ENCODE results near the gene CALCOCO2.

Gene CALCOCO2

GRCh38 chr17:48905987-48906515, 75.2 kb downstream of the CALCOCO2 start:
- DNase-seq (ENCODE audit: low spot score), result no peak
- Histone ChIP-seq H2BK5ac (ENCODE audit: low read length) (no peak overlapping the region), H3K79me1 (ENCODE audit: low read depth, low read length) (peaks cover 4% of the 10 kb centered on the region), H2AK5ac (ENCODE audit: low read depth, low read length) (no peak overlapping the region), H2AFZ (ENCODE audit: low read length) (no peak overlapping the region), H2BK15ac (ENCODE audit: low read length) (no peak overlapping the region), H3K14ac (ENCODE audit: low read length) (no peak overlapping the region), H2BK12ac (ENCODE audit: low read length) (no peak overlapping the region), H2BK120ac (ENCODE audit: low read depth, low read length) (no peak overlapping the region), H3K27ac (replicated peaks; ENCODE audit: low read length) (no peak overlapping the region), H3K27me3 (ENCODE audit: control insufficient read depth in 3 of 3, insufficient read depth in 3 of 3, low read depth in 1 of 3, low read length in 3 of 3) (no peaks in the 10 kb centered on the region), H3K9ac (ENCODE audit: low read depth, low read length, poor library complexity) (no peak overlapping the region), H3K4me2 (ENCODE audit: insufficient read depth, low read length, poor library complexity, severe bottlenecking) (no peak overlapping the region), H3K4ac (ENCODE audit: low read length) (no peak overlapping the region), H3K4me3 (ENCODE audit: low read length in 2 of 2) (no peak overlapping the region), H3K23ac (ENCODE audit: low read depth, low read length, poor library complexity) (no peak overlapping the region), H4K8ac (ENCODE audit: low read depth, low read length) (no peak overlapping the region), H3K9me3 (replicated peaks in 1 of 2; ENCODE audit: control insufficient read depth in 2 of 2, insufficient read depth in 1 of 2, low read depth in 1 of 2, low read length in 2 of 2) (no peaks in the 10 kb centered on the region), H3K4me1 (ENCODE audit: control insufficient read depth in 2 of 2, insufficient read depth in 1 of 2, low read depth in 1 of 2, low read length in 2 of 2) (peaks cover 9 to 11% of the 10 kb centered on the region in 2 donors), H4K91ac (ENCODE audit: low read depth, low read length, poor library complexity) (no peak overlapping the region), H3K18ac (ENCODE audit: low read length) (no peak overlapping the region), H3K36me3 (replicated peaks in 1 of 2; ENCODE audit: control insufficient read depth in 2 of 2, insufficient read depth in 2 of 2, low read length in 2 of 2) (peaks cover 2 to 16% of the 10 kb centered on the region in 2 donors)
- WGBS, 2 donors (ENCODE audit: extremely low coverage in 2 of 2, insufficient read length in 2 of 2, insufficient replicate concordance in 1 of 2), result no CpG with 5 or more reads among the region's 9 CpGs

- no peak for DNase-seq (ENCODE audit: low spot score)
Measured at GRCh38 chr17:48907713-48908046, 76.8 kb downstream of the CALCOCO2 start.

GRCh38 chr17:48908047-48908843, 77.4 kb downstream of the CALCOCO2 start, which contains the start of gene UBE2Z:
Gene UBE2Z, plus strand, starts transcription at chr17:48908407. Its CDS starts 97 bp downstream, at chr17:48908504.
- H4K8ac ChIP-seq (ENCODE audit: low read depth, low read length), result peak within 1 kb of the TSS; percentile 45
- peak within 1 kb of the TSS; percentile 95 for H2BK5ac ChIP-seq (ENCODE audit: low read length)
- H3K18ac ChIP-seq (ENCODE audit: low read length), result peak within 1 kb of the TSS; percentile 98
- peak within 1 kb of the TSS; percentile 66 for H3K4me2 ChIP-seq (ENCODE audit: insufficient read depth, low read length, poor library complexity, severe bottlenecking)
- H3K36me3 ChIP-seq (replicated peaks in 1 of 2; ENCODE audit: control insufficient read depth in 2 of 2, insufficient read depth in 2 of 2, low read length in 2 of 2), result peaks cover 8 to 38% of the 10 kb centered on the region in 2 donors
- H3K27ac ChIP-seq (replicated peaks; ENCODE audit: low read length), result peak within 1 kb of the TSS; percentile 85
- H2BK12ac ChIP-seq (ENCODE audit: low read length), result no peak within 1 kb of the TSS
- peak within 1 kb of the TSS; percentile 59 for H2AFZ ChIP-seq (ENCODE audit: low read length)
- peaks cover 9 to 11% of the 10 kb centered on the region in 2 donors for H3K4me1 ChIP-seq (ENCODE audit: control insufficient read depth in 2 of 2, insufficient read depth in 1 of 2, low read depth in 1 of 2, low read length in 2 of 2)
- peaks cover 4% of the 10 kb centered on the region for H3K79me1 ChIP-seq (ENCODE audit: low read depth, low read length)
- peak within 1 kb of the TSS; percentile 84 for H2BK15ac ChIP-seq (ENCODE audit: low read length)
- H3K14ac ChIP-seq (ENCODE audit: low read length), result no peak within 1 kb of the TSS
- WGBS, 2 donors (ENCODE audit: extremely low coverage in 2 of 2, insufficient read length in 2 of 2, insufficient replicate concordance in 1 of 2), result no CpG with 5 or more reads among the region's 81 CpGs
- H3K4ac ChIP-seq (ENCODE audit: low read length), result peak within 1 kb of the TSS; percentile 30
- peak within 1 kb of the TSS; percentile 56 to 99 for H3K4me3 ChIP-seq (ENCODE audit: low read length in 2 of 2)
- H3K9me3 ChIP-seq (replicated peaks in 1 of 2; ENCODE audit: control insufficient read depth in 2 of 2, insufficient read depth in 1 of 2, low read depth in 1 of 2, low read length in 2 of 2), result no peaks in the 10 kb centered on the region
- peak within 1 kb of the TSS; percentile 86 for H3K9ac ChIP-seq (ENCODE audit: low read depth, low read length, poor library complexity)
- H3K23ac ChIP-seq (ENCODE audit: low read depth, low read length, poor library complexity), result peak within 1 kb of the TSS; percentile 90
- DNase-seq (ENCODE audit: low spot score), result peak; percentile 95
- H2BK120ac ChIP-seq (ENCODE audit: low read depth, low read length), result no peak within 1 kb of the TSS
- H3K27me3 ChIP-seq (ENCODE audit: control insufficient read depth in 3 of 3, insufficient read depth in 3 of 3, low read depth in 1 of 3, low read length in 3 of 3), result no peaks in the 10 kb centered on the region
- peak within 1 kb of the TSS; percentile 94 for H2AK5ac ChIP-seq (ENCODE audit: low read depth, low read length)
- no peak within 1 kb of the TSS for H4K91ac ChIP-seq (ENCODE audit: low read depth, low read length, poor library complexity)

More at GRCh38 chr17:48907713-48908046, 76.8 kb downstream of the CALCOCO2 start:
- H3K14ac ChIP-seq (ENCODE audit: low read length), result no peak overlapping the region
- no peak overlapping the region for H2AK5ac ChIP-seq (ENCODE audit: low read depth, low read length)
- peak overlapping the region; percentile 59 for H2AFZ ChIP-seq (ENCODE audit: low read length)
- no peak overlapping the region for H4K91ac ChIP-seq (ENCODE audit: low read depth, low read length, poor library complexity)
- H3K4ac ChIP-seq (ENCODE audit: low read length), result no peak overlapping the region
- peak overlapping the region; percentile 78 for H3K9ac ChIP-seq (ENCODE audit: low read depth, low read length, poor library complexity)
- no peak overlapping the region for H2BK120ac ChIP-seq (ENCODE audit: low read depth, low read length)
- H4K8ac ChIP-seq (ENCODE audit: low read depth, low read length), result no peak overlapping the region
- no CpG with 5 or more reads among the region's 2 CpGs for WGBS, 2 donors (ENCODE audit: extremely low coverage in 2 of 2, insufficient read length in 2 of 2, insufficient replicate concordance in 1 of 2)
- H3K4me2 ChIP-seq (ENCODE audit: insufficient read depth, low read length, poor library complexity, severe bottlenecking), result peak overlapping the region; percentile 66
- peaks cover 6 to 32% of the 10 kb centered on the region in 2 donors for H3K36me3 ChIP-seq (replicated peaks in 1 of 2; ENCODE audit: control insufficient read depth in 2 of 2, insufficient read depth in 2 of 2, low read length in 2 of 2)
- H2BK5ac ChIP-seq (ENCODE audit: low read length), result no peak overlapping the region
- no peak overlapping the region for H2BK12ac ChIP-seq (ENCODE audit: low read length)
- H3K9me3 ChIP-seq (replicated peaks in 1 of 2; ENCODE audit: control insufficient read depth in 2 of 2, insufficient read depth in 1 of 2, low read depth in 1 of 2, low read length in 2 of 2), result no peaks in the 10 kb centered on the region
- no peak overlapping the region for H3K23ac ChIP-seq (ENCODE audit: low read depth, low read length, poor library complexity)
- H3K27ac ChIP-seq (replicated peaks; ENCODE audit: low read length), result peak overlapping the region; percentile 59
- peak overlapping the region; percentile 56 to 83 for H3K4me3 ChIP-seq (ENCODE audit: low read length in 2 of 2)
- no peak overlapping the region for H2BK15ac ChIP-seq (ENCODE audit: low read length)
- H3K18ac ChIP-seq (ENCODE audit: low read length), result no peak overlapping the region
- peaks cover 9 to 11% of the 10 kb centered on the region in 2 donors for H3K4me1 ChIP-seq (ENCODE audit: control insufficient read depth in 2 of 2, insufficient read depth in 1 of 2, low read depth in 1 of 2, low read length in 2 of 2)
- no peaks in the 10 kb centered on the region for H3K27me3 ChIP-seq (ENCODE audit: control insufficient read depth in 3 of 3, insufficient read depth in 3 of 3, low read depth in 1 of 3, low read length in 3 of 3)
- peaks cover 4% of the 10 kb centered on the region for H3K79me1 ChIP-seq (ENCODE audit: low read depth, low read length)

- H2AK5ac ChIP-seq (ENCODE audit: low read depth, low read length), result peak overlapping the region; percentile 94
- H3K4me3 ChIP-seq (ENCODE audit: low read length in 2 of 2), result peak overlapping the region; percentile 56 to 99
- H2BK120ac ChIP-seq (ENCODE audit: low read depth, low read length), result no peak overlapping the region
- peak overlapping the region; percentile 98 for H3K18ac ChIP-seq (ENCODE audit: low read length)
- peaks cover 8 to 44% of the 10 kb centered on the region in 2 donors for H3K36me3 ChIP-seq (replicated peaks in 1 of 2; ENCODE audit: control insufficient read depth in 2 of 2, insufficient read depth in 2 of 2, low read length in 2 of 2)
- no peak overlapping the region for H4K91ac ChIP-seq (ENCODE audit: low read depth, low read length, poor library complexity)
- H2BK5ac ChIP-seq (ENCODE audit: low read length), result peak overlapping the region; percentile 95
- H3K27ac ChIP-seq (replicated peaks; ENCODE audit: low read length), result peak overlapping the region; percentile 85
- H2BK15ac ChIP-seq (ENCODE audit: low read length), result peak overlapping the region; percentile 84
- peaks cover 4% of the 10 kb centered on the region for H3K79me1 ChIP-seq (ENCODE audit: low read depth, low read length)
- no peaks in the 10 kb centered on the region for H3K9me3 ChIP-seq (replicated peaks in 1 of 2; ENCODE audit: control insufficient read depth in 2 of 2, insufficient read depth in 1 of 2, low read depth in 1 of 2, low read length in 2 of 2)
- H4K8ac ChIP-seq (ENCODE audit: low read depth, low read length), result no peak overlapping the region
- WGBS, 2 donors (ENCODE audit: extremely low coverage in 2 of 2, insufficient read length in 2 of 2, insufficient replicate concordance in 1 of 2), result no CpG with 5 or more reads among the region's 36 CpGs
- no peak overlapping the region for H3K14ac ChIP-seq (ENCODE audit: low read length)
- H3K9ac ChIP-seq (ENCODE audit: low read depth, low read length, poor library complexity), result peak overlapping the region; percentile 86
- H3K4me1 ChIP-seq (ENCODE audit: control insufficient read depth in 2 of 2, insufficient read depth in 1 of 2, low read depth in 1 of 2, low read length in 2 of 2), result peaks cover 9% of the 10 kb centered on the region in 2 donors
- no peak overlapping the region for H2BK12ac ChIP-seq (ENCODE audit: low read length)
- H3K27me3 ChIP-seq (ENCODE audit: control insufficient read depth in 3 of 3, insufficient read depth in 3 of 3, low read depth in 1 of 3, low read length in 3 of 3), result no peaks in the 10 kb centered on the region
- peak overlapping the region; percentile 59 for H2AFZ ChIP-seq (ENCODE audit: low read length)
- DNase-seq (ENCODE audit: low spot score), result peak; percentile 89
- peak overlapping the region; percentile 90 for H3K23ac ChIP-seq (ENCODE audit: low read depth, low read length, poor library complexity)
- peak overlapping the region; percentile 59 for H3K4me2 ChIP-seq (ENCODE audit: insufficient read depth, low read length, poor library complexity, severe bottlenecking)
- no peak overlapping the region for H3K4ac ChIP-seq (ENCODE audit: low read length)
Measured at GRCh38 chr17:48908853-48909394, 78.1 kb downstream of the CALCOCO2 start.

Measured in neuronal stem cell (in vitro differentiated cells).